SK-N-SH (cell line): ENCODE data around the gene MGAT5.

ENCODE experiments used
- EP300 ChIP-seq, 2 experiments: IDR thresholded peaks; 2 replicates each; pipeline versions ENCODE4 v1.4.0 to v1.6.1; 2012; ENCODE audit warnings: borderline replicate concordance in 1 of 2, low read depth in 1 of 2, low read length in 1 of 2
- EZH2phosphoT487 ChIP-seq: fragments of 200-600 bp; sonication (generic); IDR thresholded peaks from 2 replicates; pipeline ENCODE4 v1.6.1; 2017; ENCODE audit warnings: low read depth, mixed run types, mild to moderate bottlenecking, antibody characterized with exemption, moderate library complexity, borderline replicate concordance
- JUND ChIP-seq: IDR thresholded peaks from 2 replicates; pipeline ENCODE4 v1.4.0; 2012
- MAX ChIP-seq: IDR thresholded peaks from 2 replicates; pipeline ENCODE4 v1.4.0; 2012; ENCODE audit warnings: low read depth
- SIN3A ChIP-seq: IDR thresholded peaks from 2 replicates; pipeline ENCODE4 v1.6.1; 2012; ENCODE audit warnings: low read depth, mild to moderate bottlenecking, low read length, moderate library complexity, borderline replicate concordance
- SMC3 ChIP-seq: IDR thresholded peaks from 2 replicates; pipeline ENCODE4 v1.6.1; 2012; ENCODE audit warnings: low read depth, low read length, improper control_type of control experiment
- TF ChIP-seq, protein P1 (sequence below): fragments of 200-600 bp; sonication (generic); IDR thresholded peaks from 2 replicates; pipeline ENCODE4 v1.6.1; 2017; ENCODE audit warnings: antibody characterized with exemption, mild to moderate bottlenecking, moderate library complexity
- TF ChIP-seq, protein P2 (sequence below): IDR thresholded peaks from 2 replicates; pipeline ENCODE4 v1.6.1; 2012; ENCODE audit warnings: mild to moderate bottlenecking, low read depth, low read length, moderate library complexity

DNA sequence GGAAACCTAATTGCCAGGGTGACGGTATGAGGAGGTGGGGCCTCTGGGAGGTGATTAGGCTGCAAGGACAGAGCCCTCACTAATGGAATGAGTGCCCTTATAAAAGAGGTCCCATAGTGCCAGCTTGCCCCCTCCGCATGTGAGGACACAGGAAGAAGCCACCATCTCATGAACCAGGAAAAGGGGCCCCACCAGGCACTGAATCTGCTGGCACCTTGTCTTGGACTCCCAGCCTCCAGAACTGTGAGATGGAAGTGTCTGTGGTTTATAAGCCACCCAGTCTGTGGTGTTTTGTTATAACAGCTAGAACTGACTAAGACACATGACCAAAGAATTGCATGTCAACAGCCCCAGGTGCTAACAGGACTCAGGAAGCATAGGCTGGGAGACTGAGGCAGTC, 214.3 kb downstream of the MGAT5 start:
- no peak for TF ChIP-seq MAX
- TF ChIP-seq SMC3, result no peak
- no peak for TF ChIP-seq EZH2phosphoT487
- TF ChIP-seq, protein P1, sequence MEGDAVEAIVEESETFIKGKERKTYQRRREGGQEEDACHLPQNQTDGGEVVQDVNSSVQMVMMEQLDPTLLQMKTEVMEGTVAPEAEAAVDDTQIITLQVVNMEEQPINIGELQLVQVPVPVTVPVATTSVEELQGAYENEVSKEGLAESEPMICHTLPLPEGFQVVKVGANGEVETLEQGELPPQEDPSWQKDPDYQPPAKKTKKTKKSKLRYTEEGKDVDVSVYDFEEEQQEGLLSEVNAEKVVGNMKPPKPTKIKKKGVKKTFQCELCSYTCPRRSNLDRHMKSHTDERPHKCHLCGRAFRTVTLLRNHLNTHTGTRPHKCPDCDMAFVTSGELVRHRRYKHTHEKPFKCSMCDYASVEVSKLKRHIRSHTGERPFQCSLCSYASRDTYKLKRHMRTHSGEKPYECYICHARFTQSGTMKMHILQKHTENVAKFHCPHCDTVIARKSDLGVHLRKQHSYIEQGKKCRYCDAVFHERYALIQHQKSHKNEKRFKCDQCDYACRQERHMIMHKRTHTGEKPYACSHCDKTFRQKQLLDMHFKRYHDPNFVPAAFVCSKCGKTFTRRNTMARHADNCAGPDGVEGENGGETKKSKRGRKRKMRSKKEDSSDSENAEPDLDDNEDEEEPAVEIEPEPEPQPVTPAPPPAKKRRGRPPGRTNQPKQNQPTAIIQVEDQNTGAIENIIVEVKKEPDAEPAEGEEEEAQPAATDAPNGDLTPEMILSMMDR, result no peak
- TF ChIP-seq EP300 (IDR thresholded peaks at IDR 0.05; ENCODE audit: borderline replicate concordance in 1 of 2, low read depth in 1 of 2, low read length in 1 of 2), result no peak
- TF ChIP-seq, protein P2, sequence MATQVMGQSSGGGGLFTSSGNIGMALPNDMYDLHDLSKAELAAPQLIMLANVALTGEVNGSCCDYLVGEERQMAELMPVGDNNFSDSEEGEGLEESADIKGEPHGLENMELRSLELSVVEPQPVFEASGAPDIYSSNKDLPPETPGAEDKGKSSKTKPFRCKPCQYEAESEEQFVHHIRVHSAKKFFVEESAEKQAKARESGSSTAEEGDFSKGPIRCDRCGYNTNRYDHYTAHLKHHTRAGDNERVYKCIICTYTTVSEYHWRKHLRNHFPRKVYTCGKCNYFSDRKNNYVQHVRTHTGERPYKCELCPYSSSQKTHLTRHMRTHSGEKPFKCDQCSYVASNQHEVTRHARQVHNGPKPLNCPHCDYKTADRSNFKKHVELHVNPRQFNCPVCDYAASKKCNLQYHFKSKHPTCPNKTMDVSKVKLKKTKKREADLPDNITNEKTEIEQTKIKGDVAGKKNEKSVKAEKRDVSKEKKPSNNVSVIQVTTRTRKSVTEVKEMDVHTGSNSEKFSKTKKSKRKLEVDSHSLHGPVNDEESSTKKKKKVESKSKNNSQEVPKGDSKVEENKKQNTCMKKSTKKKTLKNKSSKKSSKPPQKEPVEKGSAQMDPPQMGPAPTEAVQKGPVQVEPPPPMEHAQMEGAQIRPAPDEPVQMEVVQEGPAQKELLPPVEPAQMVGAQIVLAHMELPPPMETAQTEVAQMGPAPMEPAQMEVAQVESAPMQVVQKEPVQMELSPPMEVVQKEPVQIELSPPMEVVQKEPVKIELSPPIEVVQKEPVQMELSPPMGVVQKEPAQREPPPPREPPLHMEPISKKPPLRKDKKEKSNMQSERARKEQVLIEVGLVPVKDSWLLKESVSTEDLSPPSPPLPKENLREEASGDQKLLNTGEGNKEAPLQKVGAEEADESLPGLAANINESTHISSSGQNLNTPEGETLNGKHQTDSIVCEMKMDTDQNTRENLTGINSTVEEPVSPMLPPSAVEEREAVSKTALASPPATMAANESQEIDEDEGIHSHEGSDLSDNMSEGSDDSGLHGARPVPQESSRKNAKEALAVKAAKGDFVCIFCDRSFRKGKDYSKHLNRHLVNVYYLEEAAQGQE, result no peak
- TF ChIP-seq SIN3A, result no peak
- no peak for TF ChIP-seq JUND
